Stimulated activated CD4-positive, alpha-beta T cell treated with anti-CD3 and anti-CD28 coated beads, Interleukin-1b, Interleukin-23, amount 100 ng/mL, for 48 hours (primary cell): ENCODE measurements around the gene DDX49.
A peak's percentile ranks its signal among the peaks of the same experiment; 100 is the strongest.
"Not testable (repeated sequence)": the region's sequence is repeated elsewhere in the genome, so short reads cannot be mapped to it uniquely, and the experiment has no call there.

Source experiments
- DNase-seq: peaks from one replicate; pipeline ENCODE4 v3.0.0-alpha.2; 2020

Gene DDX49

GRCh38 chr19:18913466-18913865 is 6.0 kb upstream of the DDX49 start:
- no peak for DNase-seq

- peak; percentile 45 for DNase-seq
Measured at GRCh38 chr19:18915639-18916038, 3.9 kb upstream of the DDX49 start.

- DNase-seq: not testable (repeated sequence)
Measured at GRCh38 chr19:18917593-18917992, 1.9 kb upstream of the DDX49 start.

GRCh38 chr19:18919900-18920214 is 342 bp downstream of the DDX49 start:
- no peak for DNase-seq

GRCh38 chr19:18920400-18920799 is 885 bp downstream of the DDX49 start:
- no peak for DNase-seq

GRCh38 chr19:18921593-18921992 is 2.1 kb downstream of the DDX49 start:
- DNase-seq: no peak

GRCh38 chr19:18922228-18922985 is 2.9 kb downstream of the DDX49 start:
- no peak for DNase-seq

- DNase-seq: no peak
Measured at GRCh38 chr19:18924684-18925213, 5.2 kb downstream of the DDX49 start.

GRCh38 chr19:18928018-18928805 is 8.7 kb downstream of the DDX49 start:
- no peak for DNase-seq

- DNase-seq: no peak
Measured at GRCh38 chr19:18929311-18929710, 9.8 kb downstream of the DDX49 start.

GRCh38 chr19:18931316-18932162 is 12.0 kb downstream of the DDX49 start:
- no peak for DNase-seq

- peak; percentile 90 for DNase-seq
Measured at GRCh38 chr19:18932216-18932841, 12.8 kb downstream of the DDX49 start.

GRCh38 chr19:18933297-18933696 is 13.8 kb downstream of the DDX49 start:
- DNase-seq: no peak

GRCh38 chr19:18939163-18939562 is 19.6 kb downstream of the DDX49 start:
- no peak for DNase-seq

- no peak for DNase-seq
Measured at GRCh38 chr19:18939922-18940768, 20.6 kb downstream of the DDX49 start.

- peak; percentile 61 for DNase-seq
Measured at GRCh38 chr19:18940769-18941627, 21.5 kb downstream of the DDX49 start, which contains the start of gene HOMER3. HOMER3 (minus strand) TSS chr19:18941217; CDS start chr19:18938982, 2,235 bp downstream.

GRCh38 chr19:18941628-18942354 is 22.3 kb downstream of the DDX49 start:
- no peak for DNase-seq

- DNase-seq: no peak
Measured at GRCh38 chr19:18942692-18943091, 23.2 kb downstream of the DDX49 start.

- DNase-seq: no peak
Measured at GRCh38 chr19:18943465-18943864, 23.9 kb downstream of the DDX49 start.

- DNase-seq: no peak
Measured at GRCh38 chr19:18945297-18945696, 25.8 kb downstream of the DDX49 start.
